K562 (cell line): ENCODE results near the gene DCAF6.

Source experiments
- NR1H2 ChIP-seq: sonication (generic); formaldehyde crosslinking; IDR thresholded peaks from 2 replicates; pipeline ENCODE4 v1.4.0; 2020; ENCODE audit warnings: mild to moderate bottlenecking, missing genetic modification reagents
- ZBTB8A ChIP-seq: fragments of 450-650 bp; IDR thresholded peaks from 2 replicates; pipeline ENCODE4 v1.6.1; 2018; ENCODE audit warnings: mild to moderate bottlenecking, moderate library complexity; ENCODE audit not compliant: partially characterized antibody
- TF ChIP-seq, protein P1 (sequence below), 3 experiments: IDR thresholded peaks in 2 of 3; conservative IDR thresholded peaks in 1 of 3; 2 replicates each; pipeline ENCODE4 v1.5.1; 2011 to 2012; ENCODE audit warnings: low read length in 3 of 3, mild to moderate bottlenecking in 3 of 3, control low read depth in 2 of 3, improper control_type of control experiment in 1 of 3, inconsistent platforms in 1 of 3, low read depth in 1 of 3, mixed read lengths in 1 of 3, moderate library complexity in 1 of 3; ENCODE audit not compliant: insufficient read depth in 2 of 3

DNA sequence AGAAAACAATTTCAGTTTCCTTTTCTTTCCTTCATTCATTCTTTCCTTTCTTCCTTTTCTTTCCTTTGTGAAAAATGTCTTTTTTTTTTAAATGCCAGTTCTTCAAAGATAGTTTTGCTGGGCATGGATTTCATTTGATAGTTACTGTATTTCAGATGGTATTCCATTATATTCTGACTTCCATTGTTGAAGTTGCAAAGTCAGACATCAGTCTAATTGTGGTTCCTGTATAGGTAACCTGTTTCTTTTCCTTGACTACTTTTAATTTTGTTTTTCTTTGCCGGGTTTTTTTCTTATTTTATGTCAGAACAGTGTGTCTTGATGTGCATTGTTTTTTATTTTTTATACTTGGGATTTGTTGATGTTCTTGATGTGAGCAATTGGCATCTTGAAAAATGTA lies 40.8 kb downstream of the DCAF6 start:
- TF ChIP-seq ZBTB8A = no peak
- TF ChIP-seq, protein P1, sequence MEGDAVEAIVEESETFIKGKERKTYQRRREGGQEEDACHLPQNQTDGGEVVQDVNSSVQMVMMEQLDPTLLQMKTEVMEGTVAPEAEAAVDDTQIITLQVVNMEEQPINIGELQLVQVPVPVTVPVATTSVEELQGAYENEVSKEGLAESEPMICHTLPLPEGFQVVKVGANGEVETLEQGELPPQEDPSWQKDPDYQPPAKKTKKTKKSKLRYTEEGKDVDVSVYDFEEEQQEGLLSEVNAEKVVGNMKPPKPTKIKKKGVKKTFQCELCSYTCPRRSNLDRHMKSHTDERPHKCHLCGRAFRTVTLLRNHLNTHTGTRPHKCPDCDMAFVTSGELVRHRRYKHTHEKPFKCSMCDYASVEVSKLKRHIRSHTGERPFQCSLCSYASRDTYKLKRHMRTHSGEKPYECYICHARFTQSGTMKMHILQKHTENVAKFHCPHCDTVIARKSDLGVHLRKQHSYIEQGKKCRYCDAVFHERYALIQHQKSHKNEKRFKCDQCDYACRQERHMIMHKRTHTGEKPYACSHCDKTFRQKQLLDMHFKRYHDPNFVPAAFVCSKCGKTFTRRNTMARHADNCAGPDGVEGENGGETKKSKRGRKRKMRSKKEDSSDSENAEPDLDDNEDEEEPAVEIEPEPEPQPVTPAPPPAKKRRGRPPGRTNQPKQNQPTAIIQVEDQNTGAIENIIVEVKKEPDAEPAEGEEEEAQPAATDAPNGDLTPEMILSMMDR (IDR thresholded peaks at IDR 0.05 in 2 of 3, conservative IDR thresholded peaks at IDR 0.05 in 1 of 3; ENCODE audit: insufficient read depth in 2 of 3, low read depth in 1 of 3, low read length in 3 of 3) = no peak
- no peak for TF ChIP-seq NR1H2 (CRISPR knock-in tag)
